ENCODE measurements around the gene LYPD6.

GRCh38 chr2:149342509-149342908 lies 12.1 kb downstream of the LYPD6 start:
- TF ChIP-seq, protein P1, sequence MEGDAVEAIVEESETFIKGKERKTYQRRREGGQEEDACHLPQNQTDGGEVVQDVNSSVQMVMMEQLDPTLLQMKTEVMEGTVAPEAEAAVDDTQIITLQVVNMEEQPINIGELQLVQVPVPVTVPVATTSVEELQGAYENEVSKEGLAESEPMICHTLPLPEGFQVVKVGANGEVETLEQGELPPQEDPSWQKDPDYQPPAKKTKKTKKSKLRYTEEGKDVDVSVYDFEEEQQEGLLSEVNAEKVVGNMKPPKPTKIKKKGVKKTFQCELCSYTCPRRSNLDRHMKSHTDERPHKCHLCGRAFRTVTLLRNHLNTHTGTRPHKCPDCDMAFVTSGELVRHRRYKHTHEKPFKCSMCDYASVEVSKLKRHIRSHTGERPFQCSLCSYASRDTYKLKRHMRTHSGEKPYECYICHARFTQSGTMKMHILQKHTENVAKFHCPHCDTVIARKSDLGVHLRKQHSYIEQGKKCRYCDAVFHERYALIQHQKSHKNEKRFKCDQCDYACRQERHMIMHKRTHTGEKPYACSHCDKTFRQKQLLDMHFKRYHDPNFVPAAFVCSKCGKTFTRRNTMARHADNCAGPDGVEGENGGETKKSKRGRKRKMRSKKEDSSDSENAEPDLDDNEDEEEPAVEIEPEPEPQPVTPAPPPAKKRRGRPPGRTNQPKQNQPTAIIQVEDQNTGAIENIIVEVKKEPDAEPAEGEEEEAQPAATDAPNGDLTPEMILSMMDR (IDR thresholded peaks at IDR 0.05) = no peak
- no peak for TF ChIP-seq POLR2AphosphoS5 (IDR thresholded peaks at IDR 0.05)

Data from esophagus muscularis mucosa (tissue), 3 donors.